ENCODE results near the gene LRP1B.

- TF ChIP-seq EZH2 (IDR thresholded peaks at IDR 0.05; ENCODE audit: borderline replicate concordance, insufficient read depth, low read length, poor library complexity, severe bottlenecking) (no peak), POLR2AphosphoS5 (IDR thresholded peaks at IDR 0.05) (no peak), CTCF (IDR thresholded peaks at IDR 0.05; ENCODE audit: poor library complexity, severe bottlenecking) (no peak), EP300 (conservative IDR thresholded peaks at IDR 0.05; ENCODE audit: poor library complexity, severe bottlenecking) (no peak), TAF1 (IDR thresholded peaks at IDR 0.05; ENCODE audit: low read depth) (no peak), SMC3 (conservative IDR thresholded peaks at IDR 0.05; ENCODE audit: poor library complexity) (no peak)
Observed at GRCh38 chr2:141940709-141941108, 190.1 kb downstream of the LRP1B start.

Data from neural cell (in vitro differentiated cells).